Measurements from ENCODE around the gene DCLK1. TPM values are rescaled to one million over a fixed set of nuclear protein-coding genes. Genes with fewer than 3 reads are reported as not detected.

The DCLK1 gene
- total RNA-seq, 1 donor from 2014 or later = 19.3 TPM

- ATAC-seq (peak; percentile 23), DNase-seq (ENCODE audit: missing footprints) (no peak)
- intact Hi-C loops (cut with DNase I) = no loop called here
These were observed 363.1 kb downstream of the DCLK1 start for GRCh38 chr13:35768073-35768472.

- intact Hi-C loops (cut with DNase I) = no loop called here
- ATAC-seq (no peak), DNase-seq (ENCODE audit: missing footprints) (no peak)
These were observed 363.8 kb downstream of the DCLK1 start for GRCh38 chr13:35767256-35767976.

GRCh38 chr13:35766663-35767062, 364.5 kb downstream of the DCLK1 start:
- intact Hi-C loops (cut with DNase I) = no loop called here

GRCh38 chr13:35765941-35766340, 365.2 kb downstream of the DCLK1 start:
- intact Hi-C loops (cut with DNase I) = no loop called here
- no peak for DNase-seq (ENCODE audit: missing footprints)
- no peak for ATAC-seq

More at GRCh38 chr13:35766663-35767062, 364.5 kb downstream of the DCLK1 start:
- no peak for ATAC-seq
- no peak for DNase-seq (ENCODE audit: missing footprints)

- DNase-seq (ENCODE audit: missing footprints) (peak; percentile 45), ATAC-seq (no peak)
- intact Hi-C loops (cut with DNase I) = no loop called here
These were observed 365.8 kb downstream of the DCLK1 start for GRCh38 chr13:35765366-35765765.

- no peak for ATAC-seq
- no peak for DNase-seq (ENCODE audit: missing footprints)
- intact Hi-C loops (cut with DNase I) = no loop called here
These were observed 366.7 kb downstream of the DCLK1 start for GRCh38 chr13:35764326-35765015.

- DNase-seq (ENCODE audit: missing footprints) (no peak), ATAC-seq (no peak)
- intact Hi-C loops (cut with DNase I) = no loop called here
These were observed 367.4 kb downstream of the DCLK1 start for GRCh38 chr13:35763782-35764123.

GRCh38 chr13:35763060-35763781, 368.0 kb downstream of the DCLK1 start:
- no peak for ATAC-seq
- intact Hi-C loops (cut with DNase I) = no loop called here
- DNase-seq (ENCODE audit: missing footprints) = no peak

GRCh38 chr13:35761440-35762252, 369.5 kb downstream of the DCLK1 start:
- no peak for DNase-seq (ENCODE audit: missing footprints)
- intact Hi-C loops (cut with DNase I) = no loop called here
- ATAC-seq = no peak

- intact Hi-C loops (cut with DNase I) = no loop called here
- no peak for DNase-seq (ENCODE audit: missing footprints)
- no peak for ATAC-seq
These were observed 370.4 kb downstream of the DCLK1 start for GRCh38 chr13:35760735-35761281.

GRCh38 chr13:35747594-35747993, 383.6 kb downstream of the DCLK1 start:
- intact Hi-C loops (cut with DNase I) = no loop called here
- ATAC-seq (peak; percentile 44), DNase-seq (ENCODE audit: missing footprints) (no peak)

GRCh38 chr13:35744566-35745178, 386.5 kb downstream of the DCLK1 start:
- intact Hi-C loops (cut with DNase I) = loop anchor here (5.0 kb wide), 1 partner anchor 33 kb away; no protein-coding TSS in a partner anchor
- ATAC-seq (peak; percentile 84), DNase-seq (ENCODE audit: missing footprints) (no peak)

GRCh38 chr13:35744144-35744543, 387.0 kb downstream of the DCLK1 start:
- intact Hi-C loops (cut with DNase I) = loop anchor here (5.0 kb wide), 1 partner anchor 33 kb away; no protein-coding TSS in a partner anchor
- ATAC-seq (no peak), DNase-seq (ENCODE audit: missing footprints) (no peak)

GRCh38 chr13:35743165-35743564, 388.0 kb downstream of the DCLK1 start:
- ATAC-seq (no peak), DNase-seq (ENCODE audit: missing footprints) (no peak)
- intact Hi-C loops (cut with DNase I) = loop anchor here (5.0 kb wide), 1 partner anchor 34 kb away; no protein-coding TSS in a partner anchor

GRCh38 chr13:35741657-35742056, 389.5 kb downstream of the DCLK1 start:
- DNase-seq (ENCODE audit: missing footprints) = no peak
- intact Hi-C loops (cut with DNase I) = loop anchor here (5.0 kb wide), 1 partner anchor 36 kb away; no protein-coding TSS in a partner anchor
- no peak for ATAC-seq

- ATAC-seq = no peak
- no peak for DNase-seq (ENCODE audit: missing footprints)
- intact Hi-C loops (cut with DNase I) = no loop called here
These were observed 394.3 kb downstream of the DCLK1 start for GRCh38 chr13:35736876-35737275.

GRCh38 chr13:35733827-35734226, 397.4 kb downstream of the DCLK1 start:
- DNase-seq (ENCODE audit: missing footprints) = no peak
- intact Hi-C loops (cut with DNase I) = no loop called here

GRCh38 chr13:35732565-35732964, 398.6 kb downstream of the DCLK1 start:
- DNase-seq (ENCODE audit: missing footprints) (no peak), ATAC-seq (peak; percentile 18)
- intact Hi-C loops (cut with DNase I) = no loop called here

More at GRCh38 chr13:35733827-35734226, 397.4 kb downstream of the DCLK1 start:
- ATAC-seq = peak; percentile 51

Measured in Right ventricle myocardium inferior (tissue), 1 donor.